Prostate gland (tissue), 2 donors: ENCODE data around the gene ACADS.

Experiments
- POLR2A ChIP-seq: fragments of 450-650 bp; IDR thresholded peaks from one replicate; pipeline ENCODE4 v1.6.1; 2016; ENCODE audit warnings: antibody characterized with exemption, mild to moderate bottlenecking
- TF ChIP-seq, protein P1 (sequence below), 4 experiments: fragments of 200-600 bp in 2 of 4; fragments of 450-650 bp in 2 of 4; sonication (generic) in 2 of 4; IDR thresholded peaks; 1 replicate in 3 of 4; 2 replicates in 1 of 4; pipeline ENCODE4 v1.5.1; 2016 to 2019; ENCODE audit warnings: antibody characterized with exemption in 4 of 4, mild to moderate bottlenecking in 2 of 4, moderate library complexity in 2 of 4

GRCh38 chr12:120693848-120694247 is 31.8 kb upstream of the ACADS start:
- TF ChIP-seq, protein P1, sequence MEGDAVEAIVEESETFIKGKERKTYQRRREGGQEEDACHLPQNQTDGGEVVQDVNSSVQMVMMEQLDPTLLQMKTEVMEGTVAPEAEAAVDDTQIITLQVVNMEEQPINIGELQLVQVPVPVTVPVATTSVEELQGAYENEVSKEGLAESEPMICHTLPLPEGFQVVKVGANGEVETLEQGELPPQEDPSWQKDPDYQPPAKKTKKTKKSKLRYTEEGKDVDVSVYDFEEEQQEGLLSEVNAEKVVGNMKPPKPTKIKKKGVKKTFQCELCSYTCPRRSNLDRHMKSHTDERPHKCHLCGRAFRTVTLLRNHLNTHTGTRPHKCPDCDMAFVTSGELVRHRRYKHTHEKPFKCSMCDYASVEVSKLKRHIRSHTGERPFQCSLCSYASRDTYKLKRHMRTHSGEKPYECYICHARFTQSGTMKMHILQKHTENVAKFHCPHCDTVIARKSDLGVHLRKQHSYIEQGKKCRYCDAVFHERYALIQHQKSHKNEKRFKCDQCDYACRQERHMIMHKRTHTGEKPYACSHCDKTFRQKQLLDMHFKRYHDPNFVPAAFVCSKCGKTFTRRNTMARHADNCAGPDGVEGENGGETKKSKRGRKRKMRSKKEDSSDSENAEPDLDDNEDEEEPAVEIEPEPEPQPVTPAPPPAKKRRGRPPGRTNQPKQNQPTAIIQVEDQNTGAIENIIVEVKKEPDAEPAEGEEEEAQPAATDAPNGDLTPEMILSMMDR (IDR thresholded peaks at IDR 0.05) = no peak
- TF ChIP-seq POLR2A = no peak
